ENCODE results near the gene NPHS2. TPM values are rescaled to one million over a fixed set of nuclear protein-coding genes. Genes with fewer than 3 reads are reported as not detected.

NPHS2 gene
- total and polyA plus RNA-seq, 2 of the 13 experiments (the other 11 are each of a cell fraction or from before 2014, with no cell fraction given), result not detected

DNA sequence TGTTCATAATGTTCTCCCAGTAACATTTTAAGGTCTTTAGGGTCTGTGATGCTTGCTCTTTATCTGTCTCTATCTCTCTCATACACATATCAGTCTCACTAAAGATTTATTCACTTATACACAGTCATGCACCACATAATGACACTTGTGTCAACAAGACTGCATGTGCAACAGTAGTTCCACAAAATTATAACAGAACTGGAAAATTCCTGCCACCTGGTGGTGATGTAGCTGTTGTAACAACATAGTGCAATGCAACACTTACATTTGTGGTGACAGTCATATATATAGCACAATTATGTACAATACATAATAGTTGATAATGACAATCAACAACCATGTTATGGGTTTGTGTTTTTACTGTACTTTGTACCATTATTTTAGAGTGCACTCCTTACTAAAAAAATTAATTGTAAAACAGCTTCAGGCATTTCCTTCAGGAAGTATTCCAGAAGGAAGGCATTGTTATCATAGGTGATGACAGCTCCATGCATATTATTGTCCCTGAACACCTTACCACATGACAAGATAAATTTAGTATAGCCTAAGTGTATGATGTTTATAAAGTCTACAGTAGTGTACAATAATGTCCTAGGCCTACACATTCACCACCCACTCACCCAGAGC, 24.0 kb upstream of the NPHS2 start (continued):
- TF ChIP-seq GPN1 (CRISPR knock-in tag; IDR thresholded peaks at IDR 0.05; ENCODE audit: borderline replicate concordance), result no peak
- no peak for TF ChIP-seq ZNF550 (CRISPR knock-in tag; IDR thresholded peaks at IDR 0.05; ENCODE audit: borderline replicate concordance)
- TF ChIP-seq, protein P1, sequence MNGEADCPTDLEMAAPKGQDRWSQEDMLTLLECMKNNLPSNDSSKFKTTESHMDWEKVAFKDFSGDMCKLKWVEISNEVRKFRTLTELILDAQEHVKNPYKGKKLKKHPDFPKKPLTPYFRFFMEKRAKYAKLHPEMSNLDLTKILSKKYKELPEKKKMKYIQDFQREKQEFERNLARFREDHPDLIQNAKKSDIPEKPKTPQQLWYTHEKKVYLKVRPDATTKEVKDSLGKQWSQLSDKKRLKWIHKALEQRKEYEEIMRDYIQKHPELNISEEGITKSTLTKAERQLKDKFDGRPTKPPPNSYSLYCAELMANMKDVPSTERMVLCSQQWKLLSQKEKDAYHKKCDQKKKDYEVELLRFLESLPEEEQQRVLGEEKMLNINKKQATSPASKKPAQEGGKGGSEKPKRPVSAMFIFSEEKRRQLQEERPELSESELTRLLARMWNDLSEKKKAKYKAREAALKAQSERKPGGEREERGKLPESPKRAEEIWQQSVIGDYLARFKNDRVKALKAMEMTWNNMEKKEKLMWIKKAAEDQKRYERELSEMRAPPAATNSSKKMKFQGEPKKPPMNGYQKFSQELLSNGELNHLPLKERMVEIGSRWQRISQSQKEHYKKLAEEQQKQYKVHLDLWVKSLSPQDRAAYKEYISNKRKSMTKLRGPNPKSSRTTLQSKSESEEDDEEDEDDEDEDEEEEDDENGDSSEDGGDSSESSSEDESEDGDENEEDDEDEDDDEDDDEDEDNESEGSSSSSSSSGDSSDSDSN (CRISPR knock-in tag; IDR thresholded peaks at IDR 0.05), result no peak
- no peak for TF ChIP-seq ZNF232 (CRISPR knock-in tag; IDR thresholded peaks at IDR 0.05; ENCODE audit: borderline replicate concordance)
- no peak for TF ChIP-seq AGO1 (IDR thresholded peaks at IDR 0.05; ENCODE audit: low read depth, low read length, poor library complexity, severe bottlenecking)
- TF ChIP-seq, protein P2, sequence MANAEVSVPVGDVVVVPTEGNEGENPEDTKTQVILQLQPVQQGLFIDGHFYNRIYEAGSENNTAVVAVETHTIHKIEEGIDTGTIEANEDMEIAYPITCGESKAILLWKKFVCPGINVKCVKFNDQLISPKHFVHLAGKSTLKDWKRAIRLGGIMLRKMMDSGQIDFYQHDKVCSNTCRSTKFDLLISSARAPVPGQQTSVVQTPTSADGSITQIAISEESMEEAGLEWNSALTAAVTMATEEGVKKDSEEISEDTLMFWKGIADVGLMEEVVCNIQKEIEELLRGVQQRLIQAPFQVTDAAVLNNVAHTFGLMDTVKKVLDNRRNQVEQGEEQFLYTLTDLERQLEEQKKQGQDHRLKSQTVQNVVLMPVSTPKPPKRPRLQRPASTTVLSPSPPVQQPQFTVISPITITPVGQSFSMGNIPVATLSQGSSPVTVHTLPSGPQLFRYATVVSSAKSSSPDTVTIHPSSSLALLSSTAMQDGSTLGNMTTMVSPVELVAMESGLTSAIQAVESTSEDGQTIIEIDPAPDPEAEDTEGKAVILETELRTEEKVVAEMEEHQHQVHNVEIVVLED (CRISPR knock-in tag; IDR thresholded peaks at IDR 0.05; ENCODE audit: borderline replicate concordance), result no peak
- no peak for TF ChIP-seq BHLHE40 (IDR thresholded peaks at IDR 0.05; ENCODE audit: low read length)
- TF ChIP-seq ETV5 (CRISPR knock-in tag; IDR thresholded peaks at IDR 0.05; ENCODE audit: borderline replicate concordance), result no peak
- TF ChIP-seq SRY (CRISPR knock-in tag; IDR thresholded peaks at IDR 0.05), result no peak
- no peak for TF ChIP-seq CBX1 (IDR thresholded peaks at IDR 0.05; ENCODE audit: low read depth)
- no peak for TF ChIP-seq ZNF678 (CRISPR knock-in tag; IDR thresholded peaks at IDR 0.05)
- no peak for TF ChIP-seq ZNF709 (CRISPR knock-in tag; IDR thresholded peaks at IDR 0.05)
- no peak for TF ChIP-seq FOXA1 (IDR thresholded peaks at IDR 0.05)
- peak; percentile 90 for TF ChIP-seq FOXA1 (CRISPR knock-in tag; IDR thresholded peaks at IDR 0.05)
- TF ChIP-seq XBP1 (CRISPR knock-in tag; IDR thresholded peaks at IDR 0.05), result no peak
- no peak for TF ChIP-seq ZFP41 (CRISPR knock-in tag; IDR thresholded peaks at IDR 0.05; ENCODE audit: borderline replicate concordance)
- TF ChIP-seq CEBPG (CRISPR knock-in tag; IDR thresholded peaks at IDR 0.05), result peak; percentile 33
- TF ChIP-seq IRF2 (CRISPR knock-in tag; IDR thresholded peaks at IDR 0.05), result no peak
- TF ChIP-seq RFX5 (IDR thresholded peaks at IDR 0.05; ENCODE audit: low read depth, low read length), result no peak
- peak; percentile 86 for TF ChIP-seq TEAD3 (CRISPR knock-in tag; optimal IDR thresholded peaks at IDR 0.05; ENCODE audit: borderline replicate concordance)
- no peak for TF ChIP-seq HMGA1 (CRISPR knock-in tag; conservative IDR thresholded peaks at IDR 0.05)
- TF ChIP-seq, protein P3, sequence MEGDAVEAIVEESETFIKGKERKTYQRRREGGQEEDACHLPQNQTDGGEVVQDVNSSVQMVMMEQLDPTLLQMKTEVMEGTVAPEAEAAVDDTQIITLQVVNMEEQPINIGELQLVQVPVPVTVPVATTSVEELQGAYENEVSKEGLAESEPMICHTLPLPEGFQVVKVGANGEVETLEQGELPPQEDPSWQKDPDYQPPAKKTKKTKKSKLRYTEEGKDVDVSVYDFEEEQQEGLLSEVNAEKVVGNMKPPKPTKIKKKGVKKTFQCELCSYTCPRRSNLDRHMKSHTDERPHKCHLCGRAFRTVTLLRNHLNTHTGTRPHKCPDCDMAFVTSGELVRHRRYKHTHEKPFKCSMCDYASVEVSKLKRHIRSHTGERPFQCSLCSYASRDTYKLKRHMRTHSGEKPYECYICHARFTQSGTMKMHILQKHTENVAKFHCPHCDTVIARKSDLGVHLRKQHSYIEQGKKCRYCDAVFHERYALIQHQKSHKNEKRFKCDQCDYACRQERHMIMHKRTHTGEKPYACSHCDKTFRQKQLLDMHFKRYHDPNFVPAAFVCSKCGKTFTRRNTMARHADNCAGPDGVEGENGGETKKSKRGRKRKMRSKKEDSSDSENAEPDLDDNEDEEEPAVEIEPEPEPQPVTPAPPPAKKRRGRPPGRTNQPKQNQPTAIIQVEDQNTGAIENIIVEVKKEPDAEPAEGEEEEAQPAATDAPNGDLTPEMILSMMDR (CRISPR knock-in tag; IDR thresholded peaks at IDR 0.05), result peak; percentile 71
- TF ChIP-seq FOXA3 (CRISPR knock-in tag; IDR thresholded peaks at IDR 0.05), result peak; percentile 80
- TF ChIP-seq IKZF1 (IDR thresholded peaks at IDR 0.05), result no peak
- TF ChIP-seq SNAPC2 (CRISPR knock-in tag; IDR thresholded peaks at IDR 0.05), result no peak
- no peak for TF ChIP-seq RARG (CRISPR knock-in tag; IDR thresholded peaks at IDR 0.05; ENCODE audit: low read depth)
- TF ChIP-seq, protein P4, sequence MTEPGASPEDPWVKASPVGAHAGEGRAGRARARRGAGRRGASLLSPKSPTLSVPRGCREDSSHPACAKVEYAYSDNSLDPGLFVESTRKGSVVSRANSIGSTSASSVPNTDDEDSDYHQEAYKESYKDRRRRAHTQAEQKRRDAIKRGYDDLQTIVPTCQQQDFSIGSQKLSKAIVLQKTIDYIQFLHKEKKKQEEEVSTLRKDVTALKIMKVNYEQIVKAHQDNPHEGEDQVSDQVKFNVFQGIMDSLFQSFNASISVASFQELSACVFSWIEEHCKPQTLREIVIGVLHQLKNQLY (CRISPR knock-in tag; IDR thresholded peaks at IDR 0.05), result no peak

All from HepG2 (cell line).